Testis (tissue), 3 donors: Measurements from ENCODE around the gene PDIA3. TPM values are rescaled to one million over a fixed set of nuclear protein-coding genes. Genes with fewer than 3 reads are reported as not detected.
"Not testable (repeated sequence)": the region's sequence is repeated elsewhere in the genome, so short reads cannot be mapped to it uniquely, and the experiment has no call there.

Experiments used
- DNase-seq: peaks from one replicate; pipeline ENCODE4 v3.0.0-alpha.2; 2019
- H3K27ac ChIP-seq, 2 donors: fragments of 200-600 bp; sonication (generic); one replicate each; pipeline ENCODE4 v1.5.1; 2019
- H3K27me3 ChIP-seq: fragments of 200-600 bp; sonication (generic); one replicate; pipeline ENCODE4 v1.5.1; 2019
- H3K36me3 ChIP-seq: fragments of 200-600 bp; sonication (generic); one replicate; pipeline ENCODE4 v1.5.1; 2017; ENCODE audit warnings: low read depth; ENCODE audit errors: missing control alignments
- H3K4me1 ChIP-seq: fragments of 200-600 bp; sonication (generic); one replicate; pipeline ENCODE4 v1.5.1; 2019
- H3K4me3 ChIP-seq, 2 donors: fragments of 200-600 bp; sonication (generic); one replicate each; pipeline ENCODE4 v1.5.1; 2017 to 2019
- H3K9me3 ChIP-seq: fragments of 200-600 bp; sonication (generic); one replicate; pipeline ENCODE4 v1.5.1; 2017
- POLR2A ChIP-seq: fragments of 450-650 bp; IDR thresholded peaks from one replicate; pipeline ENCODE4 v1.6.1; 2017; ENCODE audit warnings: antibody characterized with exemption, mild to moderate bottlenecking, moderate library complexity
- WGBS, 2 donors: methylation state at CpG; one replicate each; pipeline ENCODE4 v1.1.5; 2018; 5-methylcytosine and 5-hydroxymethylcytosine counted together
- intact Hi-C: fragments of 100-400 bp; cut with DNase I; formaldehyde crosslinking; loops from one replicate; pipeline ENCODE4 v1.15.1; 2023; ENCODE audit warnings: low total_unique reads
- polyA plus RNA-seq: library from polyadenylated mRNA; stranded (reverse); fragments of 350-450 nt; fragmentation: Illumina TruSeq; extraction: RNeasy Lipid Tissue Mini Kit (QIAGEN cat#74804); gene quantifications from one replicate; pipeline ENCODE4 v1.2.3, GENCODE V29; 2014; ENCODE audit warnings: low read depth, low replicate concordance; ENCODE audit not compliant: insufficient read depth
- total RNA-seq, 2 donors: library from RNA; depleted of rRNA; stranded (reverse); fragments of >200 nt; gene quantifications; one replicate each; pipeline ENCODE4 v1.2.3, GENCODE V29; 2016
- TF ChIP-seq, protein P1 (sequence below), 3 experiments: fragments of 450-650 bp in 2 of 3; fragments of 200-600 bp in 1 of 3; sonication (generic) in 1 of 3; IDR thresholded peaks; one replicate each; pipeline ENCODE4 v1.5.1; 2016 to 2019; ENCODE audit warnings: antibody characterized with exemption in 3 of 3, mild to moderate bottlenecking in 2 of 3, moderate library complexity in 1 of 3

PDIA3 gene
- total and polyA plus RNA-seq, 3 donors from 2014 or later = 113 to 373 (median 120) TPM

DNA sequence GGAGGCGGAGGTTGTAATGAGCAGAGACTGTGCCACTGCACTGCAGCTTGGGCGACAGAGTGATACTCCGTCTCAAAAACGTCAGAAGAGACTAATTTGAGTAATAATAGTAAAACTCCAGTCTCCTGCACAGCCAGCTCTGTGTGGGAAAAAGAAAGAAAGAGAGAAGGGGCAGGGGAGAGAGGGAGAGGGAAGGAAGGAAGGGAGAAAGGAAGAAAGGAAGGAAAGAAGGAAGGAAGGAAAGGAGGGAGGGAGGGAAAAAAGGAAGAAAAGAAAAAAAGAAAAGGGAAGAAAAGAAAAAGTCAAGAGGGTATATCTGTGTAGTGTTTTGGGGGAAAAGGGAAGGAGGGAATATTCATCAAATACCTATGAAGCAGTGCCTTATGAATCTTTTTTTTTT is 23.1 kb upstream of the PDIA3 start:
- intact Hi-C loops = no loop called here
- no peaks in the 10 kb centered on the region for H3K36me3 ChIP-seq
- TF ChIP-seq, protein P1, sequence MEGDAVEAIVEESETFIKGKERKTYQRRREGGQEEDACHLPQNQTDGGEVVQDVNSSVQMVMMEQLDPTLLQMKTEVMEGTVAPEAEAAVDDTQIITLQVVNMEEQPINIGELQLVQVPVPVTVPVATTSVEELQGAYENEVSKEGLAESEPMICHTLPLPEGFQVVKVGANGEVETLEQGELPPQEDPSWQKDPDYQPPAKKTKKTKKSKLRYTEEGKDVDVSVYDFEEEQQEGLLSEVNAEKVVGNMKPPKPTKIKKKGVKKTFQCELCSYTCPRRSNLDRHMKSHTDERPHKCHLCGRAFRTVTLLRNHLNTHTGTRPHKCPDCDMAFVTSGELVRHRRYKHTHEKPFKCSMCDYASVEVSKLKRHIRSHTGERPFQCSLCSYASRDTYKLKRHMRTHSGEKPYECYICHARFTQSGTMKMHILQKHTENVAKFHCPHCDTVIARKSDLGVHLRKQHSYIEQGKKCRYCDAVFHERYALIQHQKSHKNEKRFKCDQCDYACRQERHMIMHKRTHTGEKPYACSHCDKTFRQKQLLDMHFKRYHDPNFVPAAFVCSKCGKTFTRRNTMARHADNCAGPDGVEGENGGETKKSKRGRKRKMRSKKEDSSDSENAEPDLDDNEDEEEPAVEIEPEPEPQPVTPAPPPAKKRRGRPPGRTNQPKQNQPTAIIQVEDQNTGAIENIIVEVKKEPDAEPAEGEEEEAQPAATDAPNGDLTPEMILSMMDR (IDR thresholded peaks at IDR 0.05) = no peak
- TF ChIP-seq POLR2A = no peak
- H3K4me1 ChIP-seq = no peaks in the 10 kb centered on the region
- H3K4me3 ChIP-seq = no peak overlapping the region
- no peak for DNase-seq
- WGBS, 2 donors = 66 to 82% methylated on average over 4 of the region's 4 CpGs
- no peaks in the 10 kb centered on the region for H3K9me3 ChIP-seq
- no peak overlapping the region for H3K27ac ChIP-seq
- H3K27me3 ChIP-seq = no peaks in the 10 kb centered on the region

DNA sequence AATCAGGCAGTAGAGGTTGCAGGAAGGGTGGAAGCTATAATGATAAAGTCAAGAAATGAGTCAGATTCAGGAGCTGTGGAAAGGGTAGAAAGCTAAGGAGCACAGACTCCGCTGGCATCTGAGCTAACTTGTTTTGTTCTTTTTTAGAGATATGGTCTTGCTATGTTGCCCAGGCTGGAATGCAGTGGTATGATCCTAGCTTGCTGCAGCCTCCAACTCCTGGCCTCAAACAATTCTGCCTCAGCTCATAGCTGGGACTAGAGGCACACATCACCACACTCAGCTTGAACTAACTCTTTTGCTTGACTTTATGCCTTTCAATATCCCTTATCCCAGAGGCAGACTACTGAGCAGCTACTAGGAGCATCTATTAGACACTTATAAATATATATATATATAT is 19.9 kb upstream of the PDIA3 start:
- H3K36me3 ChIP-seq, H3K4me3 ChIP-seq, H3K27me3 ChIP-seq, H3K27ac ChIP-seq, H3K9me3 ChIP-seq, intact Hi-C loops, DNase-seq, H3K4me1 ChIP-seq: not testable (repeated sequence)
- 91 to 100% methylated on average over 1 of the region's 1 CpG for WGBS, 2 donors

DNA sequence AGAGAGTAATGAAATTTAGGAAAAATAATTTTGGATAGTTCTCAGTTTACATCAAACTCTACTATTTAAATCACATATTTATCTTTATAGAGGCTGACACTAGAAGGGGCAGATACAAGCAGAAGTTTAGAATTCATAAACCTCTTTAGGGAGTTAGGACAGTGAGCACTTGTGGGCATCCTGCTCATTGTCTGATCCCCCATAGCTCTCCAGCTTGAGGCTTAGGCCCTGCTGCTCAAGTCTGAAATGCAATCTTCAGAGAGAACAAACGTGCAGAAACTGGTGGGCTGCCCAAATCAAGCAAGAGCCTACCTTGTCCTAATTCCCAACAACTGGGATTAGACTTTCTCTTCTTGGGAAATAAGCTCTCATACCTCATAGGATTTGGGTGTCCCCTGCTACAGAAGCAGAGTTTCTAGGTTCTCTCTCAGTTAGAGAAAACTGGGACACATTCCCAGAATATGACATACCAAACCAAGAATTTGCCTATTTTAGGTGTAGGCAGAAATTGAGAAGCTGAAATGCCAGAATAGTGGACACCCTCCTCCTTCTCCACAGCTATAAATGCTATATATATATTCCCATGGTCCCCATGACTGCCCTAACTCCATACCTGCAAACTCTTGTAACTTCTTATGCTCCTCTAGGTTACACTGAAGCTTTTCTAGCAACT is 18.0 kb upstream of the PDIA3 start:
- H3K27ac ChIP-seq, H3K36me3 ChIP-seq, DNase-seq, H3K4me3 ChIP-seq, H3K9me3 ChIP-seq, intact Hi-C loops, H3K27me3 ChIP-seq, H3K4me1 ChIP-seq: not testable (repeated sequence)
- WGBS, 2 donors = 58 to 64% methylated on average over 1 of the region's 1 CpG

DNA sequence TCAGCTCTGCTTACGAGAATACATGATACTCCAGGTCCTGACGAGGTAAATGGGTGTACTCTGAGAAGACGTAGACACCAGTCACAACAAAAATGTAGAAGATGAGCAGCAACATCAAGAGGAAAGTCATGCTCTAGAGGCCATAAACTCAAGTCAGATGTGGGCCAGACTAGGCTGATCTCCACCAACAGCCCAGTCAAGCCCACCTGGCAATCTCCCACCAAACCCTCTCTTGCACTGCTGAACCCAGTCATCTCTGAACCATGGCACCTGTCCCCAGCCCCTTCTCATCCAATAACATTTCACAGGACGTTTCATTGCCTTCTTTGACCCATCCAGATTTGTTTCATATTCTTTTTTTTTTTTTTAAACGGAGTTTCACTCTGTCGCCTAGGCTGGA is 10.8 kb upstream of the PDIA3 start:
- DNase-seq = no peak
- 87 to 94% methylated on average over 6 of the region's 6 CpGs for WGBS, 2 donors
- no peaks in the 10 kb centered on the region for H3K27me3 ChIP-seq
- H3K4me3 ChIP-seq = no peak overlapping the region
- H3K27ac ChIP-seq = no peak overlapping the region
- intact Hi-C loops = no loop called here
- no peaks in the 10 kb centered on the region for H3K9me3 ChIP-seq
- no peaks in the 10 kb centered on the region for H3K4me1 ChIP-seq
- TF ChIP-seq, protein P1 (IDR thresholded peaks at IDR 0.05) = no peak
- TF ChIP-seq POLR2A = no peak
- no peaks in the 10 kb centered on the region for H3K36me3 ChIP-seq

DNA sequence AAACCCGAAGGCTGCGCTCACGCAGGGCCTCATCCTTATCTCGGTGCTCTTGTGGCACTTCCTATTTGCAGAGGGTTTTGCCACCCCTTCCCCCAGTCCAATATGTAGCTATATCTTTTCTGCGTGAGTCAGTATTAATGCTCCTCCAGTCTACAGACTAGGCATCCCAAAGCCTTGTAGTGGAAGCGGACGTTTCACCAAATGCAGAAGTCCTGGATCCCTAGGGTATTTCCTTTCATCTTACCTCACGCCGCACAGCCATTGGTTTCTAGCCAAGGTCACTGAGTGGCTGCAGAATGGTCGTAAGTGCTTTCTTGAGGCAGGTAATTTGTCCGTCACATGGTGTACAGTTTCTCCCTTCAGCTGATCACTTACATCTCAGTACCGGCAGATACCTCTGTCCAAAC is 668 bp downstream of the PDIA3 start:
- H3K36me3 ChIP-seq, intact Hi-C loops, H3K27me3 ChIP-seq, DNase-seq, H3K9me3 ChIP-seq: not testable (repeated sequence)
- H3K4me3 ChIP-seq = peak overlapping the region; percentile 79 to 95
- H3K4me1 ChIP-seq = peaks cover 22% of the 10 kb centered on the region
- H3K27ac ChIP-seq = peak overlapping the region; percentile 86 to 95
- WGBS, 2 donors = 0% methylated on average over 12 of the region's 12 CpGs

DNA sequence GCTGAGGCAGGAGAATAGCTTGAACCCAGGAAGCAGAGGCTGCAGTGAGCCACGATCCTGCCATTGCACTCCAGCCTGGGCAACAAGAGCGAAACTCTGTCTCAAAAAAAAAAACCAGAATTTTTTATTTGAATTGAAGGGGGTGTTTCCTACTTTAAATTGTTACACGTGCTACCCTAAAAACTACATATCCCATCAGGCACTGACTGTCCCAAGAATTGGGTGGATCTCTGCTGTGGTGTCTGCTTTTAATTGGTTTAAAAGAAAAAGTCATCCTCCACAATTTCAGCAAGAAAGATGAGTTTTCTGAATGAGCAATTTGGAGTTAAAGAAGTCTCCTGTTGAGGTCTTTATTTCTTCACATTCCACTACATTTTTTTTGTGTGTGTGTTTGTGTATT is 2.1 kb downstream of the PDIA3 start:
- intact Hi-C loops = no loop called here
- no peaks in the 10 kb centered on the region for H3K27me3 ChIP-seq
- H3K4me3 ChIP-seq = no peak overlapping the region
- H3K27ac ChIP-seq = no peak overlapping the region
- no peaks in the 10 kb centered on the region for H3K36me3 ChIP-seq
- H3K4me1 ChIP-seq = peaks cover 22% of the 10 kb centered on the region
- no peak for DNase-seq
- 79 to 93% methylated on average over 3 of the region's 3 CpGs for WGBS, 2 donors
- H3K9me3 ChIP-seq = no peaks in the 10 kb centered on the region
- TF ChIP-seq, protein P1 (IDR thresholded peaks at IDR 0.05) = no peak
- TF ChIP-seq POLR2A = no peak
